ENCODE measurements around the gene ZNF578.
"Not testable (repeated sequence)": the region's sequence is repeated elsewhere in the genome, so short reads cannot be mapped to it uniquely, and the experiment has no call there.

The ZNF578 gene

DNA sequence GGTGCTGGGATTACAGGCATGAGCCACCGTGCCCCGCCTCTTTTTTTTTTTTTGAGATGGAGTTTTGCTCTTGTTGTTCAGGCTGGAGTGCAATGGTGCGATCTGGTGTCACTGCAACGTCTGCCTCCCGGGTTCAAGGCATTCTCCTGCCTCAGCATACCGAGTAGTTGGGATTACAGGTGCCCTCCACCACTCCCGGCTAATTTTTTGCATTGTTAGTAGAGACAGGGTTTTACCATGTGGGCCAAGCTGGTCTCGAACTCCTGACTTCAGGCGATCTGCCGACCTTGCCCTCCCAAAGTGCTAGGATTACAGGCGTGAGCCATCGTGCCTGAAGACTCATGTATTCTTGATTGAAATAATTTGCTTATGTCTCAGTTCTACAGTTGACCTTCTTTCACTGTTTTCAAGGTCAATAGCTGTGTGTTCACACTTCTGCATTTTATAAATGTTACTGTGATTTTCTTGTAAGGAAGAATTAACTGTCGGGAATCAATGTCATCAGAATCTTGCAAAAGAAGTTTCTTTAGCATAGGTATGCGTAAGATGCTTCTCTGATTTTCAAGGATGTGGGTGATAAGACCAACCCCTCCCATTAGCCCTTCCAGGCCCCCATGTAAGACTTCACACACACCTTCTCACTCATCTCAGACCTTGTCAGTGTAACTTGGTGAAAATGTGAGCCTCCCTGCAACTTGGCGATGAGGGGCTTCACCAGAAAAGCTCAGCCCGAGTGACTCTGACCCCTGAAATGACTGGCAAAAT lies 104.1 kb downstream of the ZNF578 start:
- TF ChIP-seq, protein P1, sequence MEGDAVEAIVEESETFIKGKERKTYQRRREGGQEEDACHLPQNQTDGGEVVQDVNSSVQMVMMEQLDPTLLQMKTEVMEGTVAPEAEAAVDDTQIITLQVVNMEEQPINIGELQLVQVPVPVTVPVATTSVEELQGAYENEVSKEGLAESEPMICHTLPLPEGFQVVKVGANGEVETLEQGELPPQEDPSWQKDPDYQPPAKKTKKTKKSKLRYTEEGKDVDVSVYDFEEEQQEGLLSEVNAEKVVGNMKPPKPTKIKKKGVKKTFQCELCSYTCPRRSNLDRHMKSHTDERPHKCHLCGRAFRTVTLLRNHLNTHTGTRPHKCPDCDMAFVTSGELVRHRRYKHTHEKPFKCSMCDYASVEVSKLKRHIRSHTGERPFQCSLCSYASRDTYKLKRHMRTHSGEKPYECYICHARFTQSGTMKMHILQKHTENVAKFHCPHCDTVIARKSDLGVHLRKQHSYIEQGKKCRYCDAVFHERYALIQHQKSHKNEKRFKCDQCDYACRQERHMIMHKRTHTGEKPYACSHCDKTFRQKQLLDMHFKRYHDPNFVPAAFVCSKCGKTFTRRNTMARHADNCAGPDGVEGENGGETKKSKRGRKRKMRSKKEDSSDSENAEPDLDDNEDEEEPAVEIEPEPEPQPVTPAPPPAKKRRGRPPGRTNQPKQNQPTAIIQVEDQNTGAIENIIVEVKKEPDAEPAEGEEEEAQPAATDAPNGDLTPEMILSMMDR (IDR thresholded peaks at IDR 0.05; ENCODE audit: low read depth, low read length, missing control alignments), result no peak
- DNase-seq (ENCODE audit: low read depth), result no peak
- H3K4me3 ChIP-seq (ENCODE audit: low read depth, low read length), result no peak overlapping the region

DNA sequence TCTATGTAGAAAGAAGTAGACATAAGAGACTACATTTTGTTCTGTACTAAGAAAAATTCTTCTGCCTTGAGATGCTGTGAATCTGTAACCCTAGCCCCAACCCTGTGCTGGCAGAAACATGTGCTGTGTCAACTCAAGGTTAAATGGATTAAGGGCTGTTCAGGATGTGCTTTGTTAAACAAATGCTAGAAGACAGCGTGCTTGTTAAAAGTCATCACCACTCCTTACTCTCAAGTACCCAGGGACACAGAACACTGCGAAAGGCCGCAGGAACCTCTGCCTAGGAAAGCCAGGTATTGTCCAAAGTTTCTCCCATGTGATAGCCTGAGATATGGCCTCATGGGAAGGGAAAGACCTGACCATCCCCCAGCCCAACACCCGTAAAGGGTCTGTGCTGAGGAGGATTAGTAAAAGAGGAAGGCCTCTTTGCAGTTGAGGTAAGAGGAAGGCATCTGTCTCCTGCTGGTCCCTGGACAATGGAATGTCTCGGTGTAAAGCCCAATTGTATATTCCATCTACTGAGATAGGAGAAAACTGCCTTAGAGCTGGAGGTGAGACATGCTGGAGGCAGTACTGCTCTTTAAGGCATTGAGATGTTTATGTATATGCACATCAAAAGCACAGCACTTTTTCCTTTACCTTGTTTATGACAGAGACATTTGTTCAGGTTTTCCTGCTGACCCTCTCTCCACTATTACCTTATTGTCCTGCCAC lies 105.5 kb downstream of the ZNF578 start:
- DNase-seq (ENCODE audit: low read depth); H3K4me3 ChIP-seq (ENCODE audit: low read depth, low read length): not testable (repeated sequence)

DNA sequence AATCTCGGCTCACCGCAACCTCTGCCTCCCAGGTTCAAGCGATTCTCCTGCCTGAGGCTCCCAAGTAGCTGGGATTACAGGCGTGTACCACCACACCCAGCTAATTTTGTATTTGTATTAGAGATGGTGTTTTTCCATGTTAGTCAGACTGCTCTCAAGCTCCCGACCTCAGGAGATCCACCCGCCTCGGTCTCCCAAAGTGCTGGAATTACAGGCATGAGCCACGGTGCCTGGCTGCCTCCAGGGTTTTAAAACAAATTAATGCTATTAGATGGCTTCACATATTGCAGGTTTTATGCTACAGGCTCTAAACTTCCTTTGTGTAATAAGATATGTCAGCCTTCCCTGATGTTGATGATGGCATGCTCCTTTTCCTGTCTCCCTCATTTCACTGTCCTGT lies 108.3 kb downstream of the ZNF578 start:
- not testable (repeated sequence) for H3K4me3 ChIP-seq (ENCODE audit: low read depth, low read length); DNase-seq (ENCODE audit: low read depth)
